CD4-positive, alpha-beta memory T cell (primary cell): Measurements from ENCODE around the gene RNU6-8. TPM values are rescaled to one million over a fixed set of nuclear protein-coding genes. Genes with fewer than 3 reads are reported as not detected.

Source experiments
- CTCF ChIA-PET: fragments of 350-600 bp; sonication (Branson Sonifier 250); formaldehyde crosslinking; loops from one replicate; lab custom pipeline; 2021; ENCODE audit warnings: inconsistent platforms; ENCODE audit not compliant: partially characterized antibody; lab: Charles Lee
- POLR2A ChIA-PET: fragments of 350-600 bp; sonication (Branson Sonifier 250); formaldehyde crosslinking; loops from one replicate; lab custom pipeline; 2021; ENCODE audit not compliant: partially characterized antibody; lab: Charles Lee
- DNase-seq, 5 donors: peaks; one replicate each; pipeline versions ENCODE4 v3.0.0 to v3.0.0-alpha.2; 2020 to 2022; ENCODE audit warnings: mixed read lengths in 1 of 5
- H3K27ac ChIP-seq: one replicate; pipeline ENCODE4 v1.7.0; 2013; ENCODE audit warnings: low read depth, low read length
- H3K27me3 ChIP-seq: 2 replicates; pipeline ENCODE4 v1.7.0; 2013; ENCODE audit warnings: mild to moderate bottlenecking, low read length, moderate library complexity; ENCODE audit not compliant: insufficient read depth
- H3K36me3 ChIP-seq: 2 replicates; pipeline ENCODE4 v1.7.0; 2013; ENCODE audit warnings: mild to moderate bottlenecking, low read length, moderate library complexity; ENCODE audit not compliant: insufficient read depth
- H3K4me1 ChIP-seq: 2 replicates; pipeline ENCODE4 v1.7.0; 2013; ENCODE audit warnings: mild to moderate bottlenecking, low read length, moderate library complexity; ENCODE audit not compliant: insufficient read depth
- H3K4me3 ChIP-seq, 2 donors: one replicate each; pipeline ENCODE4 v1.7.0; 2013; ENCODE audit warnings: low read length in 2 of 2, mild to moderate bottlenecking in 1 of 2
- H3K9me3 ChIP-seq, 2 donors: one replicate each; pipeline ENCODE4 v1.7.0; 2013; ENCODE audit warnings: low read length in 2 of 2, control low read depth in 1 of 2; ENCODE audit not compliant: control insufficient read depth in 1 of 2
- H3K27ac Mint-ChIP-seq, 7 donors: one replicate each; pipeline ENCODE4 v1.8.0; 2020 to 2021; ENCODE audit warnings: mixed read lengths in 7 of 7, mild to moderate bottlenecking in 6 of 7, inconsistent platforms in 3 of 7, moderate library complexity in 3 of 7
- H3K27me3 Mint-ChIP-seq, 2 donors: one replicate each; pipeline ENCODE4 v1.8.0; 2020 to 2021; ENCODE audit warnings: mixed read lengths in 2 of 2
- H3K36me3 Mint-ChIP-seq, 2 donors: one replicate each; pipeline ENCODE4 v1.8.0; 2020 to 2021; ENCODE audit warnings: mixed read lengths in 2 of 2, inconsistent platforms in 1 of 2, mild to moderate bottlenecking in 1 of 2
- H3K4me1 Mint-ChIP-seq, 4 donors: one replicate each; pipeline ENCODE4 v1.8.0; 2020 to 2021; ENCODE audit warnings: mixed read lengths in 4 of 4, mild to moderate bottlenecking in 1 of 4
- H3K4me3 Mint-ChIP-seq, 8 donors: one replicate each; pipeline ENCODE4 v1.8.0; 2020 to 2021; ENCODE audit warnings: mixed read lengths in 8 of 8, mild to moderate bottlenecking in 7 of 8, moderate library complexity in 6 of 8, inconsistent platforms in 3 of 8
- H3K9me3 Mint-ChIP-seq, 8 donors: one replicate each; pipeline ENCODE4 v1.8.0; 2020 to 2021; ENCODE audit warnings: mixed read lengths in 8 of 8, mild to moderate bottlenecking in 5 of 8, inconsistent platforms in 3 of 8, moderate library complexity in 1 of 8
- intact Hi-C: fragments of 100-400 bp; cut with micrococcal nuclease; formaldehyde crosslinking; loops from one replicate; pipeline ENCODE4 v1.15.1; 2023
- polyA plus RNA-seq, 2 donors: library from polyadenylated mRNA; unstranded; fragments of 300-500 nt; fragmentation: Illumina TruSeq; gene quantifications; one replicate each; pipeline ENCODE4 v1.2.3, GENCODE V29; 2021
- total RNA-seq, 2 experiments: library from RNA; stranded (reverse); gene quantifications; one replicate each; pipeline ENCODE4 v1.2.3, GENCODE V29; 2021

Gene RNU6-8
- total and polyA plus RNA-seq, 4 experiments from 2014 or later: not detected

GRCh38 chr14:32201193-32201815 is 1.8 kb downstream of the RNU6-8 start:
- Histone ChIP-seq H3K4me3 (peak overlapping the region; percentile 50 to 68), H3K9me3 (no peaks in the 10 kb centered on the region), H3K4me1 (peaks cover 23% of the 10 kb centered on the region), H3K27ac (peak overlapping the region; percentile 94), H3K27me3 (no peaks in the 10 kb centered on the region), H3K36me3 (no peaks in the 10 kb centered on the region)
- peak overlapping the region; percentile 90 to 95 (median 93) for H3K4me3 Mint-ChIP-seq
- peaks cover 0 to 5% (median 0%) of the 10 kb centered on the region in 8 donors for H3K9me3 Mint-ChIP-seq
- POLR2A ChIA-PET: interaction anchor here (2.4 to 3.0 kb wide), 2 partner anchors 124 to 256 kb away, joined by 8 to 56 read pairs; partner anchors contain the start of gene ARHGAP5
- H3K27me3 Mint-ChIP-seq: peaks cover 0 to 4% of the 10 kb centered on the region in 2 donors
- peaks cover 0 to 25% of the 10 kb centered on the region in 2 donors for H3K36me3 Mint-ChIP-seq
- DNase-seq: peak; percentile 61 to 77 (median 63)
- H3K4me1 Mint-ChIP-seq: peaks cover 19 to 36% (median 28%) of the 10 kb centered on the region in 4 donors
- CTCF ChIA-PET: no interaction called here
- H3K27ac Mint-ChIP-seq: peak overlapping the region; percentile 96 to 100 (median 99)
- intact Hi-C loops: no loop called here

- Mint-ChIP-seq H3K9me3 (peaks cover 0 to 5% (median 0%) of the 10 kb centered on the region in 8 donors), H3K27ac (peak overlapping the region; percentile 96 to 100 (median 99)), H3K27me3 (peaks cover 0 to 4% of the 10 kb centered on the region in 2 donors), H3K4me1 (peaks cover 19 to 36% (median 28%) of the 10 kb centered on the region in 4 donors), H3K4me3 (peak overlapping the region; percentile 90 to 95 (median 93)), H3K36me3 (peaks cover 0 to 25% of the 10 kb centered on the region in 2 donors)
- DNase-seq: no peak
- ChIA-PET POLR2A (interaction anchor here (1.9 to 3.0 kb wide), 2 partner anchors 123 to 124 kb away, joined by 6 to 56 read pairs; partner anchors contain the start of gene ARHGAP5), CTCF (interaction anchor here (0.6 to 2.4 kb wide), 4 partner anchors 51 to 129 kb away, joined by 3 to 6 read pairs (median 4); partner anchors contain the start of gene ARHGAP5)
- H3K27ac ChIP-seq: peak overlapping the region; percentile 94
- no peaks in the 10 kb centered on the region for H3K9me3 ChIP-seq
- H3K4me1 ChIP-seq: peaks cover 23% of the 10 kb centered on the region
- H3K36me3 ChIP-seq: no peaks in the 10 kb centered on the region
- no peaks in the 10 kb centered on the region for H3K27me3 ChIP-seq
- intact Hi-C loops: no loop called here
- peak overlapping the region; percentile 50 to 68 for H3K4me3 ChIP-seq
Observed at GRCh38 chr14:32200368-32201192, 2.5 kb downstream of the RNU6-8 start.

GRCh38 chr14:32197919-32198318 is 5.2 kb downstream of the RNU6-8 start:
- ChIA-PET POLR2A (no interaction called here), CTCF (no interaction called here)
- H3K9me3 ChIP-seq: no peaks in the 10 kb centered on the region
- Mint-ChIP-seq H3K27ac (no peak overlapping the region), H3K27me3 (peaks cover 0 to 4% of the 10 kb centered on the region in 2 donors), H3K9me3 (peaks cover 0 to under 1% (median 0%) of the 10 kb centered on the region in 8 donors), H3K4me3 (no peak overlapping the region), H3K36me3 (peaks cover 0 to 16% of the 10 kb centered on the region in 2 donors), H3K4me1 (peaks cover 11 to 21% (median 16%) of the 10 kb centered on the region in 4 donors)
- H3K4me1 ChIP-seq: peaks cover 14% of the 10 kb centered on the region
- DNase-seq: no peak
- H3K27me3 ChIP-seq: no peaks in the 10 kb centered on the region
- no peak overlapping the region for H3K4me3 ChIP-seq
- intact Hi-C loops: no loop called here
- no peaks in the 10 kb centered on the region for H3K36me3 ChIP-seq
- H3K27ac ChIP-seq: no peak overlapping the region

GRCh38 chr14:32195636-32196035 is 7.4 kb downstream of the RNU6-8 start:
- H3K36me3 Mint-ChIP-seq: no peaks in the 10 kb centered on the region
- no peak overlapping the region for H3K27ac Mint-ChIP-seq
- peaks cover 0 to 4% of the 10 kb centered on the region in 2 donors for H3K27me3 Mint-ChIP-seq
- H3K27me3 ChIP-seq: no peaks in the 10 kb centered on the region
- H3K27ac ChIP-seq: no peak overlapping the region
- intact Hi-C loops: no loop called here
- no peaks in the 10 kb centered on the region for H3K9me3 ChIP-seq
- peaks cover 2% of the 10 kb centered on the region for H3K4me1 ChIP-seq
- H3K9me3 Mint-ChIP-seq: no peaks in the 10 kb centered on the region
- peaks cover 0 to 4% (median under 1%) of the 10 kb centered on the region in 4 donors for H3K4me1 Mint-ChIP-seq
- no peak overlapping the region for H3K4me3 ChIP-seq
- no peak overlapping the region for H3K4me3 Mint-ChIP-seq
- no peaks in the 10 kb centered on the region for H3K36me3 ChIP-seq
- no peak for DNase-seq
- CTCF ChIA-PET: interaction anchor here (0.6 kb wide), 1 partner anchor 42 kb away, joined by 3 read pairs; no protein-coding TSS in a partner anchor
- POLR2A ChIA-PET: no interaction called here

- Histone ChIP-seq H3K4me3 (no peak overlapping the region), H3K9me3 (no peaks in the 10 kb centered on the region), H3K27me3 (no peaks in the 10 kb centered on the region), H3K36me3 (no peaks in the 10 kb centered on the region), H3K27ac (no peak overlapping the region), H3K4me1 (no peaks in the 10 kb centered on the region)
- Mint-ChIP-seq H3K27ac (no peak overlapping the region), H3K36me3 (no peaks in the 10 kb centered on the region), H3K4me3 (no peak overlapping the region), H3K9me3 (peaks cover 0 to 3% (median 0%) of the 10 kb centered on the region in 8 donors), H3K4me1 (peaks cover 0 to 1% (median 0%) of the 10 kb centered on the region in 4 donors), H3K27me3 (peaks cover 0 to 4% of the 10 kb centered on the region in 2 donors)
- no peak for DNase-seq
- intact Hi-C loops: no loop called here
- ChIA-PET CTCF (no interaction called here), POLR2A (no interaction called here)
Observed at GRCh38 chr14:32193532-32193931, 9.5 kb downstream of the RNU6-8 start.

GRCh38 chr14:32192712-32193373 is 10.2 kb downstream of the RNU6-8 start:
- Mint-ChIP-seq H3K27ac (no peak overlapping the region), H3K27me3 (peaks cover 0 to 4% of the 10 kb centered on the region in 2 donors), H3K9me3 (peaks cover 0 to 3% (median 0%) of the 10 kb centered on the region in 8 donors), H3K4me3 (no peak overlapping the region), H3K36me3 (no peaks in the 10 kb centered on the region), H3K4me1 (peaks cover 0 to 1% (median 0%) of the 10 kb centered on the region in 4 donors)
- no peaks in the 10 kb centered on the region for H3K4me1 ChIP-seq
- no peak for DNase-seq
- ChIA-PET POLR2A (no interaction called here), CTCF (no interaction called here)
- intact Hi-C loops: no loop called here
- H3K27ac ChIP-seq: no peak overlapping the region
- H3K4me3 ChIP-seq: no peak overlapping the region
- H3K9me3 ChIP-seq: no peaks in the 10 kb centered on the region
- H3K36me3 ChIP-seq: no peaks in the 10 kb centered on the region
- no peaks in the 10 kb centered on the region for H3K27me3 ChIP-seq
